Fibroblast of mammary gland (primary cell): ENCODE results near the gene KRTAP6-3.

Source experiments
- DNase-seq: peaks from one replicate; pipeline ENCODE4 v3.0.0-alpha.2; 2010; ENCODE audit warnings: low read depth
- H3K4me3 ChIP-seq: 2 replicates; pipeline ENCODE4 v1.5.1; 2011; ENCODE audit warnings: low read depth, mild to moderate bottlenecking, low read length, moderate library complexity; ENCODE audit not compliant: control insufficient read depth
- TF ChIP-seq, protein P1 (sequence below): conservative IDR thresholded peaks from 2 replicates; pipeline ENCODE4 v1.5.1; 2011; ENCODE audit warnings: low read depth, low read length, inconsistent platforms; ENCODE audit not compliant: control insufficient read depth, insufficient read depth

The KRTAP6-3 gene

DNA sequence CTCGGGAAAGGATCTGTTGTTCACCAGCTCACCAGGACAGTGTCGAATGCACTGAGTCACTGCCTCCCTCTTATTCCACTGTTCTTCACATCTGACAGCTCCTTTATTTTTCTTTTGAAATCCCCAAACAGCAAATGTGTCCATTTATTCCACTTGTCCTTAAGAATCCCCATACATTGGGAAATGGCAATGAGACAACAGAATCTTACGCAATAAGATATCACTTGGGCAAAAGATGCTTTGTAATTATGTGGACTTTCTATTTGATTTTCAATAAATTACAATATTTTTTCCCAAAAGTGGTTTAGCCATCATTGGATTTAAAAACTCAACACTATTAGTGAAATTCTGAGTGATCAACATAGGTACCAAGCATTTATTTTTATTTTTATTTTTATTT lies 46.4 kb downstream of the KRTAP6-3 start:
- TF ChIP-seq, protein P1, sequence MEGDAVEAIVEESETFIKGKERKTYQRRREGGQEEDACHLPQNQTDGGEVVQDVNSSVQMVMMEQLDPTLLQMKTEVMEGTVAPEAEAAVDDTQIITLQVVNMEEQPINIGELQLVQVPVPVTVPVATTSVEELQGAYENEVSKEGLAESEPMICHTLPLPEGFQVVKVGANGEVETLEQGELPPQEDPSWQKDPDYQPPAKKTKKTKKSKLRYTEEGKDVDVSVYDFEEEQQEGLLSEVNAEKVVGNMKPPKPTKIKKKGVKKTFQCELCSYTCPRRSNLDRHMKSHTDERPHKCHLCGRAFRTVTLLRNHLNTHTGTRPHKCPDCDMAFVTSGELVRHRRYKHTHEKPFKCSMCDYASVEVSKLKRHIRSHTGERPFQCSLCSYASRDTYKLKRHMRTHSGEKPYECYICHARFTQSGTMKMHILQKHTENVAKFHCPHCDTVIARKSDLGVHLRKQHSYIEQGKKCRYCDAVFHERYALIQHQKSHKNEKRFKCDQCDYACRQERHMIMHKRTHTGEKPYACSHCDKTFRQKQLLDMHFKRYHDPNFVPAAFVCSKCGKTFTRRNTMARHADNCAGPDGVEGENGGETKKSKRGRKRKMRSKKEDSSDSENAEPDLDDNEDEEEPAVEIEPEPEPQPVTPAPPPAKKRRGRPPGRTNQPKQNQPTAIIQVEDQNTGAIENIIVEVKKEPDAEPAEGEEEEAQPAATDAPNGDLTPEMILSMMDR = no peak
- H3K4me3 ChIP-seq = no peak overlapping the region
- DNase-seq = no peak

DNA sequence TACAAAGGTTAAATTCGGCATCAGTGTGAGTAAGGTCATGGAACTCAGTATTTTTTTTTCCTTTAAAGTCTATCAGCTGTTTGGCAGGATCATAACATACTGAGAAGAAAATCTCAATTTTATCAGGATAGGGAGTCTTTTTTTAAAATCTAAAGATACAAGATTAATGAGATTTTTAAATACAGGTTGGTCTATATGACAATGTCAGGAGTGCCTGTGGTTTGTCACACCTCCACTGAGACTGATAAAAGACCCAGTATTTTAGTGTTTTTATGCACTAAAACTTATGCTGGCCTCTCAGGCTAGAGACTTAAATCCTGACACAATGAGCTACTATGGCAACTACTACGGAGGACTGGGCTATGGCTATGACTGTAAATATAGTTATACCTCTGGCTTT lies 50.3 kb downstream of the KRTAP6-3 start, which contains the start of gene KRTAP20-3:
Gene KRTAP20-3, plus strand, starts transcription at position 301 of the 400 bp plus-strand sequence.
- no peak within 1 kb of the TSS for H3K4me3 ChIP-seq
- TF ChIP-seq, protein P1 = no peak
- DNase-seq = no peak
